CD4-positive, alpha-beta T cell treated with Interleukin-17A for 4 hours (primary cell): Measurements from ENCODE around the gene RFXANK.

Experiments used
- DNase-seq: peaks from one replicate; pipeline ENCODE4 v3.0.0-alpha.2; 2020; ENCODE audit warnings: mixed read lengths

The RFXANK gene

GRCh38 chr19:19234220-19234816 is 42.3 kb downstream of the RFXANK start:
- no peak for DNase-seq

GRCh38 chr19:19236173-19236572 is 44.1 kb downstream of the RFXANK start:
- no peak for DNase-seq

- DNase-seq, result no peak
These were observed 46.3 kb downstream of the RFXANK start for GRCh38 chr19:19238126-19238894.

- DNase-seq, result no peak
These were observed 47.6 kb downstream of the RFXANK start for GRCh38 chr19:19239675-19240074.

GRCh38 chr19:19240476-19240875 is 48.4 kb downstream of the RFXANK start:
- DNase-seq, result no peak

GRCh38 chr19:19250196-19250801 is 58.2 kb downstream of the RFXANK start:
- no peak for DNase-seq
